Measurements from ENCODE around the gene PDE3B. TPM values are rescaled to one million over a fixed set of nuclear protein-coding genes. Genes with fewer than 3 reads are reported as not detected.
"Not testable (repeated sequence)": the region's sequence is repeated elsewhere in the genome, so short reads cannot be mapped to it uniquely, and the experiment has no call there.

PDE3B gene
- total RNA-seq, 1 experiment from 2014 or later: not detected

DNA sequence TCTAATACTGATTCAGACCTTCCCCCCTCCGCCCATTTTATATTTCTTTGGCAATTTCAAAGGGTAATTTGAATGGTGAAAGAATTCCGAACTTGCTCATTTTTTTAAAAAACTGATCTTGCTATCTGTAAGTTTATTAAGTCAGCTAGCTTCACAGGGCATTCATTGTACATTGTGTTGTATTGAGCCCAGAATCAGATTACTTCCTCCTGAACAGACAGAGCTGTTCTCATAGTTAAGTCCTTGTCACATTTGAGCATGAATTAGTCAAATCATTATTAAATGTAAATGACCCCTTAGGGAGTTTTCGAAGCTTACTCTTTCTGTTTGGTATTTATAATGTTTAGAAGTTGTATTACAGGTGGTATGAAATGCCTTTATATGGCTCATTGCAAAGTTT is 214.0 kb downstream of the PDE3B start:
- no peak overlapping the region for H3K9ac ChIP-seq (ENCODE audit: low read length)
- no peaks in the 10 kb centered on the region for H3K9me2 ChIP-seq (replicated peaks; ENCODE audit: insufficient read depth, low read length)
- no peaks in the 10 kb centered on the region for H3K79me2 ChIP-seq (ENCODE audit: low read length)

DNA sequence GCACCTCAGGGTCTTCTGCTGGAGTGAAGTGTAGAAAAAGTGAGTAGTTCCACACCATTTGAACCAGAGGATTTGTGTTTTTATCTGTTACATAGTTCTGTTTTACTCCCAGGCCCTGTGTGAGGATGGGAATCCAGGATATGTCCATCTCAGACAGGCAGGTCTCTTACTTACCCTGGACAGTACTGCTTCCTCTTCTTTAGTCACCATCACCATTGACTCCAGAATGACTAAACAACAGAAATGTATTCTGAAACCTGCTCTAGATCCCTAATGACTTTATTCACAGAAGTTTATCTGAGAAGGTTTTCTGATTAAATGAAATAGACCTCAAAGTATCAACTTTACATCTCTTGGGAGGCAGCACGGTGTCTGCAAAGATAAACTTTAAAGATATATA is 214.8 kb downstream of the PDE3B start:
- H3K79me2 ChIP-seq (ENCODE audit: low read length): no peaks in the 10 kb centered on the region
- no peak overlapping the region for H3K4me2 ChIP-seq (ENCODE audit: low read depth, low read length, poor library complexity, severe bottlenecking)
- H3K4me1 ChIP-seq (ENCODE audit: low read length): peaks cover 3% of the 10 kb centered on the region; the same call in 1 of the 2 replicates
- H3K9ac ChIP-seq (ENCODE audit: low read length): no peak overlapping the region
- no peaks in the 10 kb centered on the region for H3K9me2 ChIP-seq (replicated peaks; ENCODE audit: insufficient read depth, low read length)
- no peaks in the 10 kb centered on the region for H3K27me3 ChIP-seq (ENCODE audit: low read length)
- H3K36me3 ChIP-seq (ENCODE audit: insufficient read depth, low read length): no peaks in the 10 kb centered on the region
- H3K9me3 ChIP-seq (ENCODE audit: low read length): no peaks in the 10 kb centered on the region
- no peak overlapping the region for H2AFZ ChIP-seq (ENCODE audit: low read length)
- no peak overlapping the region for H3K4me3 ChIP-seq (ENCODE audit: low read length)
- no peak overlapping the region for H3K27ac ChIP-seq (ENCODE audit: low read length)
- no peaks in the 10 kb centered on the region for H4K20me1 ChIP-seq (ENCODE audit: insufficient read depth, low read depth, low read length)
- DNase-seq: no peak

More for the DNA sequence above, 214.0 kb downstream of the PDE3B start:
- Histone ChIP-seq H3K4me1 (ENCODE audit: low read length) (peaks cover 3% of the 10 kb centered on the region; the same call in 1 of the 2 replicates), H3K27ac (ENCODE audit: low read length) (no peak overlapping the region), H3K27me3 (ENCODE audit: low read length) (no peaks in the 10 kb centered on the region), H2AFZ (ENCODE audit: low read length) (no peak overlapping the region), H3K36me3 (ENCODE audit: insufficient read depth, low read length) (no peaks in the 10 kb centered on the region), H3K9me3 (ENCODE audit: low read length) (no peaks in the 10 kb centered on the region), H3K4me2 (ENCODE audit: low read depth, low read length, poor library complexity, severe bottlenecking) (no peak overlapping the region), H3K4me3 (ENCODE audit: low read length) (no peak overlapping the region), H4K20me1 (ENCODE audit: insufficient read depth, low read depth, low read length) (no peaks in the 10 kb centered on the region)
- no peak for DNase-seq

DNA sequence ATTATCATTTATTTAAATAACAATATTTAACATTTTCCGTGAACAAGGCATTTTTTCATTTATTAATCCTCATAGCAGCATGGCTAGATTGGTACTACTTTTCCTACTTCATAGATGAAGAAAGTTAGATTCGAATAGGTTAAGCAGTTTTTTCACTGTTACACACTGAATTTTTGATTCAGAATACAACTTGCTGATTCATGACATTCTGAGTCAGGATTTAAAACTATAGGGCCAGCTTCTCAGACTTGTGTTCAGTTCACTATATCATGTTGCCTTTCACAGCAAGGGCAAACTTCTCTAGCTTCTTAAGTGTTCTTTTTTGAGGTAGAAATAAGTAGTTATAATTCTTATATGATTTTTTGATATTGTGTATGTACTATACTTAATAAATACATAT is 216.9 kb downstream of the PDE3B start:
- Histone ChIP-seq H3K27ac (ENCODE audit: low read length) (no peak overlapping the region), H2AFZ (ENCODE audit: low read length) (no peak overlapping the region), H3K4me1 (ENCODE audit: low read length) (peaks cover 3% of the 10 kb centered on the region; the same call in 1 of the 2 replicates), H3K4me3 (ENCODE audit: low read length) (no peak overlapping the region), H3K4me2 (ENCODE audit: low read depth, low read length, poor library complexity, severe bottlenecking) (no peak overlapping the region), H3K9me2 (replicated peaks; ENCODE audit: insufficient read depth, low read length) (no peaks in the 10 kb centered on the region), H3K27me3 (ENCODE audit: low read length) (no peaks in the 10 kb centered on the region), H3K9ac (ENCODE audit: low read length) (no peak overlapping the region), H3K79me2 (ENCODE audit: low read length) (no peaks in the 10 kb centered on the region), H3K9me3 (ENCODE audit: low read length) (no peaks in the 10 kb centered on the region), H4K20me1 (ENCODE audit: insufficient read depth, low read depth, low read length) (no peaks in the 10 kb centered on the region), H3K36me3 (ENCODE audit: insufficient read depth, low read length) (no peaks in the 10 kb centered on the region)
- no peak for DNase-seq

DNA sequence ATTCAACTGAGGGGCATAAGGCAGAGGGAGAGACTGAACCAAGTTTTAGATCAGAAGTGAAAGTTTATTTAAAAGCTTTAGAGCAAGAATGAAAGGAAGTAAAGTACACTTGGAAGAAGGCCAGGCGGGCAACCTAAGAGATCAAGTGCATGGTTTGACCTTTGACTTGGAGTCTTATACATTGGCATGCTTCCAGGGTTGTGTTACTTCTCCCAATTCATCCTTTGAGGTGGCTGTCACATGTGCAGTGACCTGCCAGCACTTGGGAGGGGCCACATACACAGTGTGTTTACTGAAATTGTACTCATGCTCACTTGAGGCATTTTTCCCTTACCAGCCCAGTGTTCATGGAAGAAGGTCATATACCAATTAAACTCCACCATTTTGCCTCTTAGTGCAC is 218.1 kb downstream of the PDE3B start:
- no peaks in the 10 kb centered on the region for H3K9me2 ChIP-seq (replicated peaks; ENCODE audit: insufficient read depth, low read length)
- H3K27ac ChIP-seq (ENCODE audit: low read length): no peak overlapping the region
- no peak overlapping the region for H3K4me3 ChIP-seq (ENCODE audit: low read length)
- H3K27me3 ChIP-seq (ENCODE audit: low read length): no peaks in the 10 kb centered on the region
- DNase-seq: no peak
- H3K79me2 ChIP-seq (ENCODE audit: low read length): no peaks in the 10 kb centered on the region
- no peaks in the 10 kb centered on the region for H3K36me3 ChIP-seq (ENCODE audit: insufficient read depth, low read length)
- no peak overlapping the region for H2AFZ ChIP-seq (ENCODE audit: low read length)
- H3K9me3 ChIP-seq (ENCODE audit: low read length): no peaks in the 10 kb centered on the region
- peaks cover 3% of the 10 kb centered on the region; the same call in 1 of the 2 replicates for H3K4me1 ChIP-seq (ENCODE audit: low read length)
- no peak overlapping the region for H3K9ac ChIP-seq (ENCODE audit: low read length)
- H3K4me2 ChIP-seq (ENCODE audit: low read depth, low read length, poor library complexity, severe bottlenecking): no peak overlapping the region
- H4K20me1 ChIP-seq (ENCODE audit: insufficient read depth, low read depth, low read length): no peaks in the 10 kb centered on the region

DNA sequence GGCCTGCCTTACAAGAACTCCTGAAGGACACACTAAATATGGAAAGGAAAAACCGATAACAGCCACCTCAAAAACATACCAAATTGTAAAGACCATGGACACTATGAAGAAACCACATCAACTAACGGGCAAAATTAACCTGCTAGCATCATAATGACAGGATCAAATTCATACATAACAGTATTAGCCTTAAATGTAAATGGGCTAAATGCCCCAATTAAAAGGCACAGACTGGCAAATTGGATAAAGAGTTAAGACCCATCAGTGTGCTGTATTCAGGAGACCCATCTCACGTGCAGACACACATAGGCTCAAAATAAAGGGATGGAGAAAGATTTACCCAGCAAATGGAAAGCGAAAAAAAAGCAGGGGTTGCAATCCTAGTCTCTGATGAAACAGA is 220.2 kb downstream of the PDE3B start:
- not testable (repeated sequence) for H3K27me3 ChIP-seq (ENCODE audit: low read length); DNase-seq; H3K9ac ChIP-seq (ENCODE audit: low read length); H3K4me1 ChIP-seq (ENCODE audit: low read length); H3K9me2 ChIP-seq (replicated peaks; ENCODE audit: insufficient read depth, low read length); H2AFZ ChIP-seq (ENCODE audit: low read length); H3K4me3 ChIP-seq (ENCODE audit: low read length); H3K36me3 ChIP-seq (ENCODE audit: insufficient read depth, low read length); H3K9me3 ChIP-seq (ENCODE audit: low read length); H3K27ac ChIP-seq (ENCODE audit: low read length); H3K79me2 ChIP-seq (ENCODE audit: low read length); H3K4me2 ChIP-seq (ENCODE audit: low read depth, low read length, poor library complexity, severe bottlenecking); H4K20me1 ChIP-seq (ENCODE audit: insufficient read depth, low read depth, low read length)

DNA sequence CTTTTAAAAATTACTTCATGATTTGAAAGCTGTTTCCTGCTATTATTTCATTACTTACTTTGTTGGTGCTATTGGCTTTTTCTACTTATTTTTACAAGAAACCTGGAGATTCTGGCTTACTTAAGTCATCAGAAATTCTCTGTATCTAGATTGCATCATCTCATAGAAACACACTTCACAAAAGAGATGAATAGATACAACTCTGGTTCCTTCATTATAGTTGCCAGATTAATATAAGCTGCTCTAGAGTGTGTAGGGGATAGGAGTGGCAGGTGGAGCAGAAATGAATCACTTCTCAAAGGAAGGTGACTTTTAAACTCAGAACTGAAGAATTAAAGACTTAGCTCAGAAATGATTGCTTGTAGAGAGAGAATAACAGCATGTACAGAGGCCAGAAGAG is 228.4 kb downstream of the PDE3B start:
- Histone ChIP-seq H3K9me2 (replicated peaks; ENCODE audit: insufficient read depth, low read length) (no peaks in the 10 kb centered on the region), H2AFZ (ENCODE audit: low read length) (no peak overlapping the region), H3K27ac (ENCODE audit: low read length) (no peak overlapping the region), H3K27me3 (ENCODE audit: low read length) (no peaks in the 10 kb centered on the region), H3K36me3 (ENCODE audit: insufficient read depth, low read length) (no peaks in the 10 kb centered on the region), H3K9me3 (ENCODE audit: low read length) (no peaks in the 10 kb centered on the region), H3K4me2 (ENCODE audit: low read depth, low read length, poor library complexity, severe bottlenecking) (no peak overlapping the region), H4K20me1 (ENCODE audit: insufficient read depth, low read depth, low read length) (no peaks in the 10 kb centered on the region), H3K9ac (ENCODE audit: low read length) (no peak overlapping the region), H3K79me2 (ENCODE audit: low read length) (no peaks in the 10 kb centered on the region), H3K4me3 (ENCODE audit: low read length) (no peak overlapping the region), H3K4me1 (ENCODE audit: low read length) (no peaks in the 10 kb centered on the region)
- no peak for DNase-seq

DNA sequence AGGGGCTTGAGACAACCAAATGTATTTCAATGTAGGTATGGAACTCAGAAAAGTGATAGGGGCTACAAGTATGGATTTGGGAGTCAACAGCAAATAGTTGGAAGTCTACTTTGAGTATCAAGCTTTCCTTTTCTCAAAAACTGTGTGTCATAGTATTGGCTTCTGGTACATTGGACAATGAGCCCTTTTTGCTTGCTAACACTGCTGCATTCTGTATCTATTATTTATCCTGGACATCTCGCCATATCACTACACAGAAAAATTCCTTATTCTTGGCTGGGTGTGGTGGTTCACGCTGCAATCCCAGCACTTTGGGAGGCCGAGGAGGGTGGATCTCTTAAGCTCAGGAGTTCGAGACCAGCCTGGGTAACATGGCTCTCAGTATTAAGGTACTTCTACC is 230.0 kb downstream of the PDE3B start:
- Histone ChIP-seq H3K27me3 (ENCODE audit: low read length) (no peaks in the 10 kb centered on the region), H4K20me1 (ENCODE audit: insufficient read depth, low read depth, low read length) (no peaks in the 10 kb centered on the region), H3K9ac (ENCODE audit: low read length) (no peak overlapping the region), H3K9me2 (replicated peaks; ENCODE audit: insufficient read depth, low read length) (no peaks in the 10 kb centered on the region), H3K4me1 (ENCODE audit: low read length) (no peaks in the 10 kb centered on the region), H3K79me2 (ENCODE audit: low read length) (no peaks in the 10 kb centered on the region), H3K27ac (ENCODE audit: low read length) (no peak overlapping the region), H3K4me2 (ENCODE audit: low read depth, low read length, poor library complexity, severe bottlenecking) (no peak overlapping the region), H3K4me3 (ENCODE audit: low read length) (no peak overlapping the region), H3K9me3 (ENCODE audit: low read length) (no peaks in the 10 kb centered on the region), H3K36me3 (ENCODE audit: insufficient read depth, low read length) (no peaks in the 10 kb centered on the region), H2AFZ (ENCODE audit: low read length) (no peak overlapping the region)
- no peak for DNase-seq

DNA sequence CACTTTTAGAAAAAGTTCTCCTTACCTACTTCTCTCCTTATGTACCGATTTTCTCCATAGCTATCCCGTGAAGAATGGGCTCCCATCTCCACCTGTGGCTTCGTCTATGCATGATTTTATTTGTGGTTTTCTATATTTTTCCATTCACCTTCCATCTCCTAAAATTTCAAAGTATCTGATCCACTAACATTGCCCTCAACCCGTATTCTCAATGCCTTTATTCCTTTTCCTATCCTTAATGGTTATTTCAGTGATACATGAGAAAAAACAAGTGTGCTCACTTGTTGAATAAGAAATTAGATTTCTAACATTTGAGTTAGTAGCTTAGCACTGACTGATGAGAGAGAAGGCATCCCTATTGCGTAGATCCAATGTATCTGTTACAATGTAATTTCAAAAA is 231.6 kb downstream of the PDE3B start:
- Histone ChIP-seq H3K79me2 (ENCODE audit: low read length) (no peaks in the 10 kb centered on the region), H3K36me3 (ENCODE audit: insufficient read depth, low read length) (no peaks in the 10 kb centered on the region), H3K4me2 (ENCODE audit: low read depth, low read length, poor library complexity, severe bottlenecking) (no peak overlapping the region), H3K9ac (ENCODE audit: low read length) (no peak overlapping the region), H3K27me3 (ENCODE audit: low read length) (no peaks in the 10 kb centered on the region), H2AFZ (ENCODE audit: low read length) (no peak overlapping the region), H3K4me3 (ENCODE audit: low read length) (no peak overlapping the region), H3K9me2 (replicated peaks; ENCODE audit: insufficient read depth, low read length) (no peaks in the 10 kb centered on the region), H3K4me1 (ENCODE audit: low read length) (no peaks in the 10 kb centered on the region), H4K20me1 (ENCODE audit: insufficient read depth, low read depth, low read length) (no peaks in the 10 kb centered on the region), H3K27ac (ENCODE audit: low read length) (no peak overlapping the region), H3K9me3 (ENCODE audit: low read length) (no peaks in the 10 kb centered on the region)
- no peak for DNase-seq

All from Karpas-422 (cell line).